Neural cell (in vitro differentiated cells): ENCODE data around the gene MIGA1. TPM values are rescaled to one million over a fixed set of nuclear protein-coding genes. Genes with fewer than 3 reads are reported as not detected.

Experiments
- H2AFZ ChIP-seq: fragments of 200-600, 300-800 bp; sonication (generic), shearing (Covaris generic); 2 replicates; pipeline ENCODE4 v1.6.0; 2014; ENCODE audit warnings: low read depth, mild to moderate bottlenecking, antibody characterized with exemption, low read length, moderate library complexity
- H3F3A ChIP-seq: fragments of 200-600 bp; shearing (Covaris generic); 2 replicates; pipeline ENCODE4 v1.6.1; 2016; ENCODE audit warnings: mild to moderate bottlenecking, moderate library complexity, mixed read lengths, antibody characterized with exemption, low read length; ENCODE audit not compliant: insufficient read depth, poor library complexity, severe bottlenecking
- H3K27ac ChIP-seq: fragments of 200-600, 300-800 bp; sonication (generic), shearing (Covaris generic); 2 replicates; pipeline ENCODE4 v1.5.1; 2014; ENCODE audit warnings: mild to moderate bottlenecking, low read length, moderate library complexity
- H3K27me3 ChIP-seq: fragments of 300-800, 200-600 bp; sonication (generic), shearing (Covaris generic); 2 replicates; pipeline ENCODE4 v1.6.0; 2014; ENCODE audit warnings: mild to moderate bottlenecking, low read depth, low read length, moderate library complexity; ENCODE audit not compliant: insufficient read depth
- H3K36me3 ChIP-seq: fragments of 300-800, 200-600 bp; sonication (generic), shearing (Covaris generic); 2 replicates; pipeline ENCODE4 v1.5.1; 2014; ENCODE audit warnings: mild to moderate bottlenecking, antibody characterized with exemption, low read length, moderate library complexity; ENCODE audit not compliant: insufficient read depth
- H3K4me2 ChIP-seq: fragments of 300-800, 200-600 bp; sonication (generic), shearing (Covaris generic); 2 replicates; pipeline ENCODE4 v1.6.0; 2014; ENCODE audit warnings: mild to moderate bottlenecking, low read length
- H3K4me3 ChIP-seq: fragments of 300-800, 200-600 bp; sonication (generic), shearing (Covaris generic); 2 replicates; pipeline ENCODE4 v1.5.1; 2014; ENCODE audit warnings: mild to moderate bottlenecking, low read length, moderate library complexity
- H3K79me2 ChIP-seq: fragments of 200-600 bp; shearing (Covaris generic); replicated peaks from 2 replicates; pipeline ENCODE4 v1.6.0; 2014; ENCODE audit warnings: mild to moderate bottlenecking, low read length, moderate library complexity; ENCODE audit not compliant: insufficient read depth
- H3K9ac ChIP-seq: fragments of 300-800, 200-600 bp; sonication (generic), shearing (Covaris generic); 2 replicates; pipeline ENCODE4 v1.6.1; 2016; ENCODE audit warnings: mild to moderate bottlenecking, low read length, mixed read lengths
- H3K9me2 ChIP-seq: fragments of 200-600 bp; shearing (Covaris generic); 2 replicates; pipeline ENCODE4 v1.6.1; 2016; ENCODE audit warnings: mild to moderate bottlenecking, low read length, mixed read lengths; ENCODE audit not compliant: insufficient read depth
- H3K9me3 ChIP-seq: fragments of 200-600, 300-800 bp; sonication (generic), shearing (Covaris generic); 2 replicates; pipeline ENCODE4 v1.6.1; 2016; ENCODE audit warnings: mild to moderate bottlenecking, mixed run types, low read length, moderate library complexity, mixed read lengths
- H4K20me1 ChIP-seq: fragments of 200-600 bp; shearing (Covaris generic); 2 replicates; pipeline ENCODE4 v1.6.1; 2016; ENCODE audit warnings: mild to moderate bottlenecking, mixed run types; ENCODE audit not compliant: insufficient read depth
- CTCF ChIP-seq: fragments of 450-650 bp; IDR thresholded peaks from 2 replicates; pipeline ENCODE4 v1.5.1; 2014; ENCODE audit warnings: antibody characterized with exemption, mild to moderate bottlenecking, moderate library complexity; ENCODE audit not compliant: poor library complexity, severe bottlenecking
- EP300 ChIP-seq: fragments of 450-650 bp; conservative IDR thresholded peaks from 2 replicates; pipeline ENCODE4 v1.6.1; 2014; ENCODE audit warnings: antibody characterized with exemption, mild to moderate bottlenecking, moderate library complexity; ENCODE audit not compliant: poor library complexity, severe bottlenecking
- EZH2 ChIP-seq: fragments of 200-600, 300-800 bp; shearing (Covaris generic), sonication (generic); IDR thresholded peaks from 2 replicates; pipeline ENCODE4 v1.6.1; 2014; ENCODE audit warnings: antibody characterized with exemption, low read length, borderline replicate concordance, mild to moderate bottlenecking; ENCODE audit not compliant: insufficient read depth, poor library complexity, severe bottlenecking
- MXI1 ChIP-seq: fragments of 450-650 bp; conservative IDR thresholded peaks from 2 replicates; pipeline ENCODE4 v1.6.1; 2014; ENCODE audit warnings: antibody characterized with exemption, mild to moderate bottlenecking; ENCODE audit not compliant: poor library complexity, severe bottlenecking
- POLR2AphosphoS5 ChIP-seq: IDR thresholded peaks from 2 replicates; pipeline ENCODE4 v1.6.1; 2012
- RAD21 ChIP-seq: fragments of 450-650 bp; conservative IDR thresholded peaks from 2 replicates; pipeline ENCODE4 v1.6.1; 2014; ENCODE audit warnings: antibody characterized with exemption, mild to moderate bottlenecking, moderate library complexity
- REST ChIP-seq: IDR thresholded peaks from 2 replicates; pipeline ENCODE4 v1.6.1; 2012; ENCODE audit warnings: borderline replicate concordance
- SMC3 ChIP-seq: fragments of 450-650 bp; conservative IDR thresholded peaks from 2 replicates; pipeline ENCODE4 v1.6.1; 2014; ENCODE audit warnings: antibody characterized with exemption, mild to moderate bottlenecking, moderate library complexity; ENCODE audit not compliant: poor library complexity
- TAF1 ChIP-seq: IDR thresholded peaks from 2 replicates; pipeline ENCODE4 v1.6.1; 2012; ENCODE audit warnings: low read depth
- polyA plus RNA-seq: library from polyadenylated mRNA; depleted of rRNA; stranded (reverse); fragments of >200 nt; gene quantifications from 2 replicates; pipeline ENCODE4 v1.2.3, GENCODE V29; 2014

The MIGA1 gene
- polyA plus RNA-seq, 1 donor from 2014 or later = 10.8 TPM

- no peaks in the 10 kb centered on the region for H3K9me2 ChIP-seq
- no peak overlapping the region for H3K27ac ChIP-seq
- H3K4me2 ChIP-seq = no peak overlapping the region
- no peak overlapping the region for H3K4me3 ChIP-seq
- H3K9ac ChIP-seq = no peak overlapping the region
- no peaks in the 10 kb centered on the region for H3K27me3 ChIP-seq
- H3K9me3 ChIP-seq = no peaks in the 10 kb centered on the region
- no peaks in the 10 kb centered on the region for H3F3A ChIP-seq
- TF ChIP-seq EZH2 (no peak), TAF1 (no peak), RAD21 (no peak), EP300 (no peak), POLR2AphosphoS5 (no peak), SMC3 (no peak), MXI1 (no peak)
- no peaks in the 10 kb centered on the region for H3K36me3 ChIP-seq
- H4K20me1 ChIP-seq = no peaks in the 10 kb centered on the region
- no peak overlapping the region for H2AFZ ChIP-seq
- no peaks in the 10 kb centered on the region for H3K79me2 ChIP-seq
These were observed 95.5 kb downstream of the MIGA1 start for GRCh38 chr1:77874804-77875445.

GRCh38 chr1:77876884-77877283, 97.4 kb downstream of the MIGA1 start:
- no peaks in the 10 kb centered on the region for H4K20me1 ChIP-seq
- no peak overlapping the region for H3K4me2 ChIP-seq
- no peaks in the 10 kb centered on the region for H3K79me2 ChIP-seq
- no peak overlapping the region for H3K9ac ChIP-seq
- no peak overlapping the region for H2AFZ ChIP-seq
- no peak for TF ChIP-seq CTCF
- no peak for TF ChIP-seq TAF1
- no peak for TF ChIP-seq REST
- no peak for TF ChIP-seq SMC3
- no peak for TF ChIP-seq EP300
- no peak for TF ChIP-seq POLR2AphosphoS5
- no peak for TF ChIP-seq EZH2
- TF ChIP-seq RAD21 = no peak
- TF ChIP-seq MXI1 = no peak
- no peak overlapping the region for H3K4me3 ChIP-seq
- H3F3A ChIP-seq = no peaks in the 10 kb centered on the region
- H3K27me3 ChIP-seq = no peaks in the 10 kb centered on the region
- no peaks in the 10 kb centered on the region for H3K9me3 ChIP-seq
- H3K36me3 ChIP-seq = no peaks in the 10 kb centered on the region
- no peaks in the 10 kb centered on the region for H3K9me2 ChIP-seq
- H3K27ac ChIP-seq = no peak overlapping the region
